Measurements from ENCODE around the gene ZNF239. TPM values are rescaled to one million over a fixed set of nuclear protein-coding genes. Genes with fewer than 3 reads are reported as not detected.

Gene ZNF239
- total RNA-seq, 1 experiment from 2014 or later = 7.7 TPM

DNA sequence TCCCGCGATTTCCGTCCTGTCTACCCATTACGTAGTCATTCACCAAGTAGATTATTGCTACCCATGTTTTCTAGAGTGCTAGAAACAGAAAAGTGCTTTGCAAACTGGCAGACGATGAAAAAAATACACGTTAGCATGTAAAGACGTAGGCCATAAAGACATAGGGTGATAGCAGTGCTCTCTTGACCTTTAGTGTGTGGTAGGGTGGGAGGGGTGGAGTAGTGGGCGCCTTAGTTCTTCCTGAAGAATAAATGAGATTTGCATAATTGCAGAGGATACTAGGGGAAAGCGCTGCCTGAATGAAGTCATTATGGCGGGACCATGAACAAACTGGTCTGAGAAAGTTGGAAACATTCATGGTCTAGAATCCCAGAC, 32.8 kb upstream of the ZNF239 start (continued):
- TF ChIP-seq, protein P1, sequence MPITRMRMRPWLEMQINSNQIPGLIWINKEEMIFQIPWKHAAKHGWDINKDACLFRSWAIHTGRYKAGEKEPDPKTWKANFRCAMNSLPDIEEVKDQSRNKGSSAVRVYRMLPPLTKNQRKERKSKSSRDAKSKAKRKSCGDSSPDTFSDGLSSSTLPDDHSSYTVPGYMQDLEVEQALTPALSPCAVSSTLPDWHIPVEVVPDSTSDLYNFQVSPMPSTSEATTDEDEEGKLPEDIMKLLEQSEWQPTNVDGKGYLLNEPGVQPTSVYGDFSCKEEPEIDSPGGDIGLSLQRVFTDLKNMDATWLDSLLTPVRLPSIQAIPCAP (CRISPR knock-in tag; IDR thresholded peaks at IDR 0.05) = no peak
- no peak for TF ChIP-seq ZNF416 (CRISPR knock-in tag; IDR thresholded peaks at IDR 0.05)
- TF ChIP-seq, protein P2, sequence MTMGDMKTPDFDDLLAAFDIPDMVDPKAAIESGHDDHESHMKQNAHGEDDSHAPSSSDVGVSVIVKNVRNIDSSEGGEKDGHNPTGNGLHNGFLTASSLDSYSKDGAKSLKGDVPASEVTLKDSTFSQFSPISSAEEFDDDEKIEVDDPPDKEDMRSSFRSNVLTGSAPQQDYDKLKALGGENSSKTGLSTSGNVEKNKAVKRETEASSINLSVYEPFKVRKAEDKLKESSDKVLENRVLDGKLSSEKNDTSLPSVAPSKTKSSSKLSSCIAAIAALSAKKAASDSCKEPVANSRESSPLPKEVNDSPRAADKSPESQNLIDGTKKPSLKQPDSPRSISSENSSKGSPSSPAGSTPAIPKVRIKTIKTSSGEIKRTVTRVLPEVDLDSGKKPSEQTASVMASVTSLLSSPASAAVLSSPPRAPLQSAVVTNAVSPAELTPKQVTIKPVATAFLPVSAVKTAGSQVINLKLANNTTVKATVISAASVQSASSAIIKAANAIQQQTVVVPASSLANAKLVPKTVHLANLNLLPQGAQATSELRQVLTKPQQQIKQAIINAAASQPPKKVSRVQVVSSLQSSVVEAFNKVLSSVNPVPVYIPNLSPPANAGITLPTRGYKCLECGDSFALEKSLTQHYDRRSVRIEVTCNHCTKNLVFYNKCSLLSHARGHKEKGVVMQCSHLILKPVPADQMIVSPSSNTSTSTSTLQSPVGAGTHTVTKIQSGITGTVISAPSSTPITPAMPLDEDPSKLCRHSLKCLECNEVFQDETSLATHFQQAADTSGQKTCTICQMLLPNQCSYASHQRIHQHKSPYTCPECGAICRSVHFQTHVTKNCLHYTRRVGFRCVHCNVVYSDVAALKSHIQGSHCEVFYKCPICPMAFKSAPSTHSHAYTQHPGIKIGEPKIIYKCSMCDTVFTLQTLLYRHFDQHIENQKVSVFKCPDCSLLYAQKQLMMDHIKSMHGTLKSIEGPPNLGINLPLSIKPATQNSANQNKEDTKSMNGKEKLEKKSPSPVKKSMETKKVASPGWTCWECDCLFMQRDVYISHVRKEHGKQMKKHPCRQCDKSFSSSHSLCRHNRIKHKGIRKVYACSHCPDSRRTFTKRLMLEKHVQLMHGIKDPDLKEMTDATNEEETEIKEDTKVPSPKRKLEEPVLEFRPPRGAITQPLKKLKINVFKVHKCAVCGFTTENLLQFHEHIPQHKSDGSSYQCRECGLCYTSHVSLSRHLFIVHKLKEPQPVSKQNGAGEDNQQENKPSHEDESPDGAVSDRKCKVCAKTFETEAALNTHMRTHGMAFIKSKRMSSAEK (CRISPR knock-in tag; IDR thresholded peaks at IDR 0.05; ENCODE audit: borderline replicate concordance) = no peak
- TF ChIP-seq, protein P3, sequence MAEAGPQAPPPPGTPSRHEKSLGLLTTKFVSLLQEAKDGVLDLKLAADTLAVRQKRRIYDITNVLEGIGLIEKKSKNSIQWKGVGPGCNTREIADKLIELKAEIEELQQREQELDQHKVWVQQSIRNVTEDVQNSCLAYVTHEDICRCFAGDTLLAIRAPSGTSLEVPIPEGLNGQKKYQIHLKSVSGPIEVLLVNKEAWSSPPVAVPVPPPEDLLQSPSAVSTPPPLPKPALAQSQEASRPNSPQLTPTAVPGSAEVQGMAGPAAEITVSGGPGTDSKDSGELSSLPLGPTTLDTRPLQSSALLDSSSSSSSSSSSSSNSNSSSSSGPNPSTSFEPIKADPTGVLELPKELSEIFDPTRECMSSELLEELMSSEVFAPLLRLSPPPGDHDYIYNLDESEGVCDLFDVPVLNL (CRISPR knock-in tag; IDR thresholded peaks at IDR 0.05; ENCODE audit: borderline replicate concordance, low read depth) = no peak

DNA sequence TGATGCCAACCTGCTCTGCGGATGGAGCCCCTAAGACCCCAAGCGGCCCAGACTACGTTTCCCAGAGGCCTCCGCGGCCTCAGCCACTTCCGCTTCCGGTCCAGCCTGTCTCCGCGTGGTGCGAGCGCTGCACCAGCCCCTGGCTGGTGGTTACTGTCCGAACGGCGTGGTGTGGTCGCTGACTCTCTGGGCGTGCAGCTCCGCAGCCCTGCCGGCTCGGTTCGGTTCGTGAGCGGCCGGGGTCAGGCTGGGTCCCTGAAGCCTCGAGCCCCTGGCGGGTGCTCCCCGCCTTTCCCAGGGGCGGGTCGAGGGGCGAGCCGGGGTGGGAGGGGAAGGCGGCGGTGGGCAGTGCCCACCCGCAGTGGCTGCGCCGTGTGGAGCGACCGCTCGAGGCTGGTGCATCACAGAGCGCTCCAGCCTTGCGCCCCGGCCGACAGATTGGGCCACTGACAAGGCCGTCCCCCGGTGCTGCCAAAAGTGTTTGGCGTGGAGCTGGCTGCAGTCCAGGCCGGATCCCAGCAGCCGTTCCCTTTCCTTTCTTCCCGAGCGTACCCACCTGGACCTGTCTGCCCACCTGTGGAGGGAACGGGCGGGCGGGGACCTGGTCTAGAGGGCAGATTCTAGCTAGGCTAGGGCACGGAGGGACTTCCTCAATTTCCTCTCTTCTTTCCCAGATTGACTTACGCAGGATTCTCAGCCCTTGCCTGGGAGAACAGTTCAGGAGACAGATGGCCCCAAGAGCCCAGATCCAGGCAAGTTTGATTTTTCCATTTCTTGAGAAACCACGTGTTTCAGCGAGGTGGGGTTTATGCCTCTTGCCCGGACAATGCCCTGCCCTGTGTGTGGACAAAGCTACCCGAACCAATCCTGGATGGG, 32.1 kb upstream of the ZNF239 start, which contains the start of gene ZNF485:
ZNF485 (plus strand) TSS at position 116 of the 876 bp plus-strand sequence; CDS start at position 729, 613 bp downstream.
- ChIA-PET POLR2A (no interaction called here), CTCF (interaction anchor here (0.8 kb wide), 1 partner anchor 76 kb away, joined by 3 read pairs; no protein-coding TSS in a partner anchor)
- ATAC-seq (peak; percentile 94), DNase-seq (ENCODE audit: low spot score) (peak; percentile 78)
- Mint-ChIP-seq H3K4me1 (peaks cover 9% of the 10 kb centered on the region), H3K4me3 (peak within 1 kb of the TSS; percentile 82), H3K27ac (no peak within 1 kb of the TSS), H3K9me3 (peaks cover 19% of the 10 kb centered on the region), H3K27me3 (ENCODE audit: low read depth) (peaks cover 40% of the 10 kb centered on the region), H3K36me3 (peaks cover 33% of the 10 kb centered on the region)
- no peak for TF ChIP-seq NR1H2 (CRISPR knock-in tag; IDR thresholded peaks at IDR 0.05)
- TF ChIP-seq JUN (CRISPR knock-in tag; IDR thresholded peaks at IDR 0.05) = no peak
- TF ChIP-seq KAT7 (CRISPR knock-in tag; IDR thresholded peaks at IDR 0.05; ENCODE audit: borderline replicate concordance) = peak; percentile 38; the same call in 1 of the 2 replicates
- TF ChIP-seq SMAD3 (CRISPR knock-in tag; IDR thresholded peaks at IDR 0.05; ENCODE audit: borderline replicate concordance) = 0 out of 2 replicates have a peak, but pooled peaks have one; percentile 62
- no peak for TF ChIP-seq ESRRA (CRISPR knock-in tag; IDR thresholded peaks at IDR 0.05; ENCODE audit: borderline replicate concordance)
- peak; percentile 84 for TF ChIP-seq GABPB1 (CRISPR knock-in tag; IDR thresholded peaks at IDR 0.05)
- peak; percentile 71; the same call in 1 of the 2 replicates for TF ChIP-seq MYBL2 (CRISPR knock-in tag; IDR thresholded peaks at IDR 0.05)
- no peak for TF ChIP-seq ZNF121 (CRISPR knock-in tag; IDR thresholded peaks at IDR 0.05)
- TF ChIP-seq, protein P4, sequence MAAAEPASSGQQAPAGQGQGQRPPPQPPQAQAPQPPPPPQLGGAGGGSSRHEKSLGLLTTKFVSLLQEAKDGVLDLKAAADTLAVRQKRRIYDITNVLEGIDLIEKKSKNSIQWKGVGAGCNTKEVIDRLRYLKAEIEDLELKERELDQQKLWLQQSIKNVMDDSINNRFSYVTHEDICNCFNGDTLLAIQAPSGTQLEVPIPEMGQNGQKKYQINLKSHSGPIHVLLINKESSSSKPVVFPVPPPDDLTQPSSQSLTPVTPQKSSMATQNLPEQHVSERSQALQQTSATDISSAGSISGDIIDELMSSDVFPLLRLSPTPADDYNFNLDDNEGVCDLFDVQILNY (CRISPR knock-in tag; IDR thresholded peaks at IDR 0.05) = no peak; the same call in 1 of the 2 replicates
- peak; percentile 82; the same call in 1 of the 2 replicates for TF ChIP-seq ZNF232 (CRISPR knock-in tag; IDR thresholded peaks at IDR 0.05)
- TF ChIP-seq NFE2L1 (CRISPR knock-in tag; IDR thresholded peaks at IDR 0.05) = peak; percentile 16; the same call in 1 of the 2 replicates
- TF ChIP-seq, protein P5, sequence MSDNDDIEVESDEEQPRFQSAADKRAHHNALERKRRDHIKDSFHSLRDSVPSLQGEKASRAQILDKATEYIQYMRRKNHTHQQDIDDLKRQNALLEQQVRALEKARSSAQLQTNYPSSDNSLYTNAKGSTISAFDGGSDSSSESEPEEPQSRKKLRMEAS (CRISPR knock-in tag; IDR thresholded peaks at IDR 0.05) = peak; percentile 96
- TF ChIP-seq OVOL2 (CRISPR knock-in tag; IDR thresholded peaks at IDR 0.05; ENCODE audit: borderline replicate concordance) = no peak
- TF ChIP-seq, protein P6, sequence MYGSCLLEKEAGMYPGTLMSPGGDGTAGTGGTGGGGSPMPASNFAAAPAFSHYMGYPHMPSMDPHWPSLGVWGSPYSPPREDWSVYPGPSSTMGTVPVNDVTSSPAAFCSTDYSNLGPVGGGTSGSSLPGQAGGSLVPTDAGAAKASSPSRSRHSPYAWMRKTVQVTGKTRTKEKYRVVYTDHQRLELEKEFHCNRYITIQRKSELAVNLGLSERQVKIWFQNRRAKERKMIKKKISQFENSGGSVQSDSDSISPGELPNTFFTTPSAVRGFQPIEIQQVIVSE (CRISPR knock-in tag; IDR thresholded peaks at IDR 0.05; ENCODE audit: borderline replicate concordance) = no peak
- TF ChIP-seq SOX15 (CRISPR knock-in tag; IDR thresholded peaks at IDR 0.05) = no peak
- TF ChIP-seq, protein P7, sequence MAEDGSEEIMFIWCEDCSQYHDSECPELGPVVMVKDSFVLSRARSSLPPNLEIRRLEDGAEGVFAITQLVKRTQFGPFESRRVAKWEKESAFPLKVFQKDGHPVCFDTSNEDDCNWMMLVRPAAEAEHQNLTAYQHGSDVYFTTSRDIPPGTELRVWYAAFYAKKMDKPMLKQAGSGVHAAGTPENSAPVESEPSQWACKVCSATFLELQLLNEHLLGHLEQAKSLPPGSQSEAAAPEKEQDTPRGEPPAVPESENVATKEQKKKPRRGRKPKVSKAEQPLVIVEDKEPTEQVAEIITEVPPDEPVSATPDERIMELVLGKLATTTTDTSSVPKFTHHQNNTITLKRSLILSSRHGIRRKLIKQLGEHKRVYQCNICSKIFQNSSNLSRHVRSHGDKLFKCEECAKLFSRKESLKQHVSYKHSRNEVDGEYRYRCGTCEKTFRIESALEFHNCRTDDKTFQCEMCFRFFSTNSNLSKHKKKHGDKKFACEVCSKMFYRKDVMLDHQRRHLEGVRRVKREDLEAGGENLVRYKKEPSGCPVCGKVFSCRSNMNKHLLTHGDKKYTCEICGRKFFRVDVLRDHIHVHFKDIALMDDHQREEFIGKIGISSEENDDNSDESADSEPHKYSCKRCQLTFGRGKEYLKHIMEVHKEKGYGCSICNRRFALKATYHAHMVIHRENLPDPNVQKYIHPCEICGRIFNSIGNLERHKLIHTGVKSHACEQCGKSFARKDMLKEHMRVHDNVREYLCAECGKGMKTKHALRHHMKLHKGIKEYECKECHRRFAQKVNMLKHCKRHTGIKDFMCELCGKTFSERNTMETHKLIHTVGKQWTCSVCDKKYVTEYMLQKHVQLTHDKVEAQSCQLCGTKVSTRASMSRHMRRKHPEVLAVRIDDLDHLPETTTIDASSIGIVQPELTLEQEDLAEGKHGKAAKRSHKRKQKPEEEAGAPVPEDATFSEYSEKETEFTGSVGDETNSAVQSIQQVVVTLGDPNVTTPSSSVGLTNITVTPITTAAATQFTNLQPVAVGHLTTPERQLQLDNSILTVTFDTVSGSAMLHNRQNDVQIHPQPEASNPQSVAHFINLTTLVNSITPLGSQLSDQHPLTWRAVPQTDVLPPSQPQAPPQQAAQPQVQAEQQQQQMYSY (CRISPR knock-in tag; IDR thresholded peaks at IDR 0.05) = no peak; the same call in 1 of the 2 replicates
- peak; percentile 42; the same call in 1 of the 2 replicates for TF ChIP-seq TEAD1 (CRISPR knock-in tag; IDR thresholded peaks at IDR 0.05)
- peak; percentile 86; the same call in 1 of the 2 replicates for TF ChIP-seq TCF7 (CRISPR knock-in tag; IDR thresholded peaks at IDR 0.05; ENCODE audit: low read depth)

Data from WTC11 (cell line).